H4 (cell line): Measurements from ENCODE around the gene MRGPRX4. TPM values are rescaled to one million over a fixed set of nuclear protein-coding genes. Genes with fewer than 3 reads are reported as not detected.

Experiments used
- DNase-seq: peaks from one replicate; pipeline ENCODE4 v3.0.0-alpha.2; 2015; ENCODE audit warnings: low spot score
- total RNA-seq: library from RNA; depleted of rRNA; stranded (reverse); fragments of >200 nt; shearing (Covaris generic); gene quantifications from 2 replicates; pipeline ENCODE4 v1.2.3, GENCODE V29; 2014; rRNA removed

The MRGPRX4 gene
- total RNA-seq, 1 experiment from 2014 or later = not detected

GRCh38 chr11:18209058-18209457, 36.4 kb downstream of the MRGPRX4 start:
- no peak for DNase-seq

GRCh38 chr11:18221274-18221876, 48.7 kb downstream of the MRGPRX4 start:
- no peak for DNase-seq

- DNase-seq = no peak
These were observed 50.3 kb downstream of the MRGPRX4 start for GRCh38 chr11:18222814-18223421.

Other genes with a start within 250 kb of the MRGPRX4 start
- 42.8 and 46.7 TPM in 2 replicates for gene SERGEF, start 159.8 kb upstream of the MRGPRX4 start, total RNA-seq
- 0.17 TPM in 1 of 2 replicates, not detected in the other for gene TPH1, start 126.6 kb upstream of the MRGPRX4 start, total RNA-seq
- 56.5 and 65.3 TPM in 2 replicates for gene SAAL1, start 66.8 kb upstream of the MRGPRX4 start, total RNA-seq
- not detected in 2 replicates for gene MRGPRX3, start 40.3 kb upstream of the MRGPRX4 start, total RNA-seq
- not detected in 2 replicates for gene SAA4, start 64.0 kb downstream of the MRGPRX4 start, total RNA-seq
- gene SAA2, start 75.8 kb downstream of the MRGPRX4 start, total RNA-seq = not detected in 2 replicates
- gene SAA1, start 93.4 kb downstream of the MRGPRX4 start, total RNA-seq = not detected in 2 replicates
- 22.5 and 28.8 TPM in 2 replicates for gene HPS5, start 149.3 kb downstream of the MRGPRX4 start, total RNA-seq
- 80.5 and 83.3 TPM in 2 replicates for gene GTF2H1, start 149.7 kb downstream of the MRGPRX4 start, total RNA-seq
- 1,258 and 1,608 TPM in 2 replicates for gene LDHA, start 221.7 kb downstream of the MRGPRX4 start, total RNA-seq
- not detected in 2 replicates for gene LDHC, start 239.5 kb downstream of the MRGPRX4 start, total RNA-seq